SK-N-MC (cell line): ENCODE measurements around the gene PMS2.

Source experiments
- EZH2 ChIP-seq: fragments of 200-600 bp; sonication (generic); IDR thresholded peaks from one replicate; pipeline ENCODE4 v1.6.1; 2017; ENCODE audit warnings: antibody characterized with exemption
- FOXP2 ChIP-seq: optimal IDR thresholded peaks from 2 replicates; pipeline ENCODE3; 2011; ENCODE audit warnings: mild to moderate bottlenecking, moderate library complexity; ENCODE audit not compliant: insufficient read depth; ENCODE audit errors: extremely low read length, control extremely low read depth
- POLR2AphosphoS5 ChIP-seq: IDR thresholded peaks from 2 replicates; pipeline ENCODE4 v1.6.1; 2012; ENCODE audit warnings: mild to moderate bottlenecking, low read depth, low read length, borderline replicate concordance

DNA sequence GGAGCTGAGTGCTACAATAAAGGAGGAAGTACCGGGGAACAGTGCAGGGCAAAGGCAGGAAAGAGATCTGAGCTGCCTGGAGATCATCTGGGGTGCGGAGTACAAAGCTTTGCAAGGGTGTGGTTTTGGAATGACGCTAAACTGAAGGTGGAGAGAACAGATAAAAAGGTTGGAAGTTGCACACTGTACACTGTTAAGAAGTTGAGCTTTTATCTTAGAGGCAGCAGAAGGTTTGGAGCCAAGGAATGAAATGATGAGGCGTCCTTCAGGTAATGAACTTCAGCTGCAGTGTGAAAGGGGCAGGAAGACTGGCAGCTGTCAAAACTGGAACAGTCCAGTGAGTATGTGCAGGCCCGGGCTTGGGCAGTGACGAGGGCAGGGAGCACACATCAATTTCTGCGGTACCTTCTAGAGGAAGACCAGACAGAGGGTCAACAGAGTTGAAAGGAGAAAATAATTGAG, 15.2 kb upstream of the PMS2 start:
- TF ChIP-seq EZH2, result no peak
- TF ChIP-seq POLR2AphosphoS5, result no peak
- TF ChIP-seq FOXP2, result no peak
